ENCODE data around the gene C5orf15.

GRCh38 chr5:133927300-133928180 lies 40.9 kb downstream of the C5orf15 start:
- TF ChIP-seq PHB2 (IDR thresholded peaks at IDR 0.05; ENCODE audit: low read depth) (no peak), TEAD2 (tag; IDR thresholded peaks at IDR 0.05) (no peak), SREBF2 (CRISPR knock-in tag; IDR thresholded peaks at IDR 0.05) (no peak), NRF1 (conservative IDR thresholded peaks at IDR 0.05 in 1 of 2, IDR thresholded peaks at IDR 0.05 in 1 of 2) (no peak), ZNF584 (CRISPR knock-in tag; IDR thresholded peaks at IDR 0.05; ENCODE audit: low read depth) (no peak)

All from K562 (cell line).